HFFc6 (cell line): ENCODE results near the gene KRT7. TPM values are rescaled to one million over a fixed set of nuclear protein-coding genes. Genes with fewer than 3 reads are reported as not detected.
A peak's percentile ranks its signal among the peaks of the same experiment; 100 is the strongest.

ENCODE experiments used
- DNase-seq: peaks from one replicate; pipeline ENCODE4 v3.0.0-alpha.2; 2018
- H3K27ac Mint-ChIP-seq: 2 replicates; pipeline ENCODE4 v1.8.0; 2020; ENCODE audit warnings: mild to moderate bottlenecking, mixed read lengths
- H3K27me3 Mint-ChIP-seq: 2 replicates; pipeline ENCODE4 v1.8.0; 2021; ENCODE audit warnings: mild to moderate bottlenecking, moderate library complexity, mixed read lengths; ENCODE audit not compliant: insufficient read depth
- H3K36me3 Mint-ChIP-seq: 2 replicates; pipeline ENCODE4 v1.8.0; 2021; ENCODE audit warnings: low read depth, mixed read lengths
- H3K4me1 Mint-ChIP-seq: 2 replicates; pipeline ENCODE4 v1.8.0; 2020; ENCODE audit warnings: low read depth, mixed read lengths
- H3K4me3 Mint-ChIP-seq: 2 replicates; pipeline ENCODE4 v1.8.0; 2020; ENCODE audit warnings: mild to moderate bottlenecking, moderate library complexity, mixed read lengths
- H3K9me3 Mint-ChIP-seq: 2 replicates; pipeline ENCODE4 v1.8.0; 2020; ENCODE audit warnings: mild to moderate bottlenecking, mixed read lengths
- total RNA-seq, 6 experiments: library from RNA; stranded (reverse); fragmentation: NEBNext Ultra II Directional; extraction: Animal tissue kit (Norgen Biotek cat#: 25700); gene quantifications; 2 replicates in 1 of 6; 3 replicates in 5 of 6; pipeline ENCODE4 v1.2.3, GENCODE V29; 2021
- TF ChIP-seq, protein P1 (sequence below): fragments of 200-600 bp; sonication (generic); IDR thresholded peaks from 2 replicates; pipeline ENCODE4 v1.5.0; 2021; ENCODE audit warnings: antibody characterized with exemption, mild to moderate bottlenecking

The KRT7 gene
- total RNA-seq, 6 experiments from 2014 or later: 62.7 to 379 (median 67.5) TPM

DNA sequence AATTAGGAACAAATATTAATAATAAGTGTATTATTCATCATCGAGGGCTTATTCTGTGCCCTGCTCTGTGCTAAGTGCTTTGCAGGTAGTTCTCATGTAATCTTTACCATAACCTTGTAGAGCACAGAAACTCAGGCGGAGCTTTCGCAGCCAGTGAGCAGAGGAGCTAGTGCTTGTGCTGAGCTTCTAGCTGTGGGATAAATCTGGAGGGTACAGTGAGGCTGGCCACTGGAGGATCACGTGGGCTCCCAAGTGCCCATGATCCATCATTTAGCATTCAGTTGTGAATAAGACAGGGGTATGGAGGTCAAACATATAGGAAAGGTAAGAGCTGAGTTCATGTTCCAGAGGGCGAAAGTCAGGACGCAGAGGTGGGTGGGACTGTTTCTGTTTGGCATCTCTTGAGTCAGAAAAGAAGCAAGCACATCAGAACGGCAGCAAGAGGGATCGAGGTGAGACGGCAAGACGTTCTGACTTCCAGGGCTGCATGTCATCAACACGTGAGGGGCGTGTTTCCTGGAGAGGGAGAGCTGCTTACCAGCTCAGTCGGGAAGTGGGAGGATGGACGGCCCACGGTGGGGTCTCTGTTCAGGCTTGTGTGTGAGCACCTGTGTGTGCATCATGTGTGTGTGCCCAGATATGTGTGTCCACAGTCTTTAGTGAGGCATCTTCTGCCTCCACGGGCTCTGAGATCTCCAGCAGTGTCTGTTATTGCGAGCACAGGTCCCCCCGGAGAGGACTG, 24.4 kb upstream of the KRT7 start:
- H3K4me1 Mint-ChIP-seq: peaks cover 82% of the 10 kb centered on the region
- H3K27ac Mint-ChIP-seq: no peak overlapping the region
- TF ChIP-seq, protein P1, sequence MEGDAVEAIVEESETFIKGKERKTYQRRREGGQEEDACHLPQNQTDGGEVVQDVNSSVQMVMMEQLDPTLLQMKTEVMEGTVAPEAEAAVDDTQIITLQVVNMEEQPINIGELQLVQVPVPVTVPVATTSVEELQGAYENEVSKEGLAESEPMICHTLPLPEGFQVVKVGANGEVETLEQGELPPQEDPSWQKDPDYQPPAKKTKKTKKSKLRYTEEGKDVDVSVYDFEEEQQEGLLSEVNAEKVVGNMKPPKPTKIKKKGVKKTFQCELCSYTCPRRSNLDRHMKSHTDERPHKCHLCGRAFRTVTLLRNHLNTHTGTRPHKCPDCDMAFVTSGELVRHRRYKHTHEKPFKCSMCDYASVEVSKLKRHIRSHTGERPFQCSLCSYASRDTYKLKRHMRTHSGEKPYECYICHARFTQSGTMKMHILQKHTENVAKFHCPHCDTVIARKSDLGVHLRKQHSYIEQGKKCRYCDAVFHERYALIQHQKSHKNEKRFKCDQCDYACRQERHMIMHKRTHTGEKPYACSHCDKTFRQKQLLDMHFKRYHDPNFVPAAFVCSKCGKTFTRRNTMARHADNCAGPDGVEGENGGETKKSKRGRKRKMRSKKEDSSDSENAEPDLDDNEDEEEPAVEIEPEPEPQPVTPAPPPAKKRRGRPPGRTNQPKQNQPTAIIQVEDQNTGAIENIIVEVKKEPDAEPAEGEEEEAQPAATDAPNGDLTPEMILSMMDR: no peak
- H3K27me3 Mint-ChIP-seq: peaks cover 2% of the 10 kb centered on the region; the same call in 1 of the 2 replicates
- H3K4me3 Mint-ChIP-seq: no peak overlapping the region
- H3K36me3 Mint-ChIP-seq: no peaks in the 10 kb centered on the region
- no peaks in the 10 kb centered on the region for H3K9me3 Mint-ChIP-seq
- DNase-seq: no peak

DNA sequence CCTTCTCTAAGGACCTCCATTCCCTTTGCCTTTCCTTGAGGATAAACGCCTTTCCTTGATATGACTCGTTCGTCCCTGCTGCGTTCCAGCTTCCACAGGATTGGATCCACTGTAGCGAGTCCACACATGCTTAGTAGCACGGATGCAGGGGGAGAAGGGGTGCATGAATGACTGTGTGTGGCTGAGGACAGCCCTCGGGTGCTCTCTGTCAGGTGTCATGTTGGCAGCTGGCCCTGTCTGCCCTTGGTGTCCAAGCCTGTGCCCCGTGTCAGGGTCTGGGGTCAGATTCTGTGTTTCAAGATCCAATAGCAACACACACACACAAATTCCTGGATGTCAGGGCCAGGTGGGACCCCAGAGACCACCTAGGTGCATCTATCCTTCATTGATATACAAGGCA, 23.7 kb upstream of the KRT7 start:
- Mint-ChIP-seq H3K9me3 (no peaks in the 10 kb centered on the region), H3K27me3 (peaks cover 2% of the 10 kb centered on the region; the same call in 1 of the 2 replicates), H3K27ac (no peak overlapping the region), H3K4me3 (no peak overlapping the region), H3K36me3 (no peaks in the 10 kb centered on the region), H3K4me1 (peaks cover 82% of the 10 kb centered on the region)
- no peak for DNase-seq
- TF ChIP-seq, protein P1: no peak

DNA sequence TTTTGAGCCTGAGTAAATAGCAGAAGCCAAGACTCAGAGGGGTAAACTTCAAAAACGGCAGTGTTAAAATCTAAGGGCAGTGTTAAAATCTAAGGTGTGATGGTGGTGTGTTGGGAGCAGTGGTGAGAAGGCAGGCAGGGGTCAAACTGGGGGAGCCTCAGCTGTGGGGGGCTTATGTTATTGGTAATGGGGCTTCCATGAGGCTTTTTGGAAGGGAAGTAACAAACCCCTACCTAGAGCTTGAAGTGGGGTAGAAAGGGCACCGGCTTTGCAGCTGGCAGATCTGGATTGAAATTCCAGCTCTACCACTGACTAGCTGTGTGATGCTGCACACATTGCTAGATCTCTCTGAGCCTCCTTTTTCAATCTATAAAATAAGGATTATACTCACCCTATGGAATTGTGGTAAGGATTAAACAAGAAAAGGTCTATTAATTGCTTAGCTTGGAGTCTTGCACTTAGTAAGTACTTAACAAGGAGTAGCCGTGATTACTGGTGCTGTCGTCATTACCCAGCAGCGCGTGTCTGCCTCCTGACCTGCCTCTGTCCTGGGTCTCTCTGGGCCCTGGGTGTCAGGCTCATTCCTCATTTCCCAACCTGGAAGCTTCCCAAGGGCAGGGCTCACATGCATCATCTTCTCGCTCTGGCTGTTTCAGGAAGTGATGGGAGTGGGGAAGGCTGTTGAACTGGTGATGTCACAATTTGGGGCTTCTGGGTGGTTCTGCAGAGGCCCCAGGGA, 22.7 kb upstream of the KRT7 start:
- H3K4me1 Mint-ChIP-seq: peaks cover 74% of the 10 kb centered on the region
- H3K27ac Mint-ChIP-seq: peak overlapping the region; percentile 64

DNA sequence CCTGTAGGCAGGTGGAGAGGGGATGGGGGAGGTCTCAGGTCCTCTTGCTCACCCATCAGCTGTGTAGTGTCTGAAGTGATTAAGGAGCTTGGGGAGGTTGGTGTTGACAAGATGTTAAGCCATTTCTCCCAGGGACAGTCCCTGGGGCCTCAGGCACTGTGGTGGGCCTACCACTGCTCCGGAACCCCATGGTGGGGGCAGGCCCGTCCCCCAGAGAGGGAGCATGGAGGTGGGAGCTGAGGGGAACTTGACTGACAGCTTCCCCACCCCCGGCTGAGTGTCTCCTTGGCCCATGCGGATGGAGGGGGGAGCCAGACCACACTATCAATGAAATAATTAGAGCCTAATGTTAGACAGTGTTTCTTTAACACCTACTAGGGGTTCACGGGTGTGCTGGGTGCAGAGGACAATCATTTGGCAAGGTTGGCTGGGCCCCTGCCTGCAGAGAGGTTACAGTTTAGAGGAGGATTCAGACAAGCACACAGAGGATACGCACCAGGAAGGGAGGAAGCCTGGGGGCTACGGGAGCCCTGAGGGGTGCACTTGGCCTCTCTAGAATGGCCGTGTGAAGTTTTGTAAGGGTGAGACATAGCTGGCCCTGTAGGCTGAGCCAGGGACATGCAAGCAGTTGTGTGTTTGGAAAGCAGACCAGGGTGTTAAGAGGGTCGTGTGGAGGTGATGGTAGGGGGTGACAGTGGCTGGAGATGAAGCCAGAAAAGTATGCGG, 22.0 kb upstream of the KRT7 start:
- DNase-seq: no peak
- TF ChIP-seq, protein P1: no peak
- H3K27me3 Mint-ChIP-seq: peaks cover 2% of the 10 kb centered on the region; the same call in 1 of the 2 replicates
- H3K27ac Mint-ChIP-seq: peak overlapping the region; percentile 64
- no peak overlapping the region for H3K4me3 Mint-ChIP-seq
- no peaks in the 10 kb centered on the region for H3K36me3 Mint-ChIP-seq
- no peaks in the 10 kb centered on the region for H3K9me3 Mint-ChIP-seq
- H3K4me1 Mint-ChIP-seq: peaks cover 74% of the 10 kb centered on the region

More for the DNA sequence above, 22.7 kb upstream of the KRT7 start:
- peaks cover 2% of the 10 kb centered on the region; the same call in 1 of the 2 replicates for H3K27me3 Mint-ChIP-seq
- no peaks in the 10 kb centered on the region for H3K36me3 Mint-ChIP-seq
- DNase-seq: peak; percentile 38
- no peaks in the 10 kb centered on the region for H3K9me3 Mint-ChIP-seq
- TF ChIP-seq, protein P1: no peak
- no peak overlapping the region for H3K4me3 Mint-ChIP-seq

DNA sequence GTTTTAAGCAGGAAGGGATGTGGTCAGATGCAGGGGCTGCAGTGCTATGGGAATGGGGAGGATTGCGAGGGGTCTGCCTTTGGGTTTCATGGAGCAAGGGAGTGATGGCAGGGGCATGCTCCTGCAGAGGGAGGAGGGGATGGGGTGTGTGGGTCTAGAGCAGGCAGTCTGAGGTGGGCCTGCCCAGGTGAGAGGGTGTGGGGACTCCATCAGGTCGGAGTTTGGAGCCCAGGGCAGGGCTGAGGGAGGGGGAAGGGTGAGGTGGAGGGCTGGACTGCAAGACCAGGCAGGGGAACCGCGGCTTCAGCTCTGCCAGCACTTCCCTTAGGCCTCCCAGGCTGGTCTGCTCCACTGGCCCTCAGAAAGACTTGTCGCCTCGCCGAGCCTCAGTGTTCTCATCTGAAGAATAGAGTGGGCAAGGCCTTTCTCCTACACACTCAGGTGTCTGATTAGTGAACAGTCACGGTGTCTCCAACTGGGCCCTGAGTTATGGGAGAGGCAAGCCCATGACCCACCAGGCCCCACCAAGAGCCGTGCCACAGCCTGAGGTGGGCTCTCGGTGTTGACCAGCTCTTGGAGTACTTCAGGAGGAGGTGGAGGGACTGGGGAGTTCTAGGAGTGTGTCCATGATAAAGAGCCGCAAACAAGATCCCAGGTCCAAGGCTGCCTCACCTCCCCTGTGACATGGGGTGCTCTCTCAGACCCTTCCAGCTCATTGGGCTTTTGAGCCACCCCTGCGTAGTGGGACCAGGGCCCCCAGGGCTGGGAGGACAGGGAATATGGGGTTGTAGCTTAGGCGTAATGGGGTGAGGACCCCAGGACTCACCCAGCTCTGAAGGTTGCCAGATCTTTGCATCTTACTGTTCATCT, 21.1 kb upstream of the KRT7 start:
- peaks cover 73% of the 10 kb centered on the region for H3K4me1 Mint-ChIP-seq
- H3K36me3 Mint-ChIP-seq: no peaks in the 10 kb centered on the region
- TF ChIP-seq, protein P1: no peak
- peaks cover 2% of the 10 kb centered on the region; the same call in 1 of the 2 replicates for H3K27me3 Mint-ChIP-seq
- DNase-seq: no peak
- no peak overlapping the region for H3K27ac Mint-ChIP-seq
- H3K4me3 Mint-ChIP-seq: no peak overlapping the region
- H3K9me3 Mint-ChIP-seq: no peaks in the 10 kb centered on the region
